GM19395 (cell line): Measurements from ENCODE around the gene CADM1.

Experiments used
- ATAC-seq: cut with Tn5 transposase; IDR thresholded peaks from one replicate; pipeline ENCODE4 v1.9.1; 2021; ENCODE audit warnings: mild to moderate bottlenecking, moderate library complexity; ENCODE audit not compliant: unreplicated experiment

The CADM1 gene

DNA sequence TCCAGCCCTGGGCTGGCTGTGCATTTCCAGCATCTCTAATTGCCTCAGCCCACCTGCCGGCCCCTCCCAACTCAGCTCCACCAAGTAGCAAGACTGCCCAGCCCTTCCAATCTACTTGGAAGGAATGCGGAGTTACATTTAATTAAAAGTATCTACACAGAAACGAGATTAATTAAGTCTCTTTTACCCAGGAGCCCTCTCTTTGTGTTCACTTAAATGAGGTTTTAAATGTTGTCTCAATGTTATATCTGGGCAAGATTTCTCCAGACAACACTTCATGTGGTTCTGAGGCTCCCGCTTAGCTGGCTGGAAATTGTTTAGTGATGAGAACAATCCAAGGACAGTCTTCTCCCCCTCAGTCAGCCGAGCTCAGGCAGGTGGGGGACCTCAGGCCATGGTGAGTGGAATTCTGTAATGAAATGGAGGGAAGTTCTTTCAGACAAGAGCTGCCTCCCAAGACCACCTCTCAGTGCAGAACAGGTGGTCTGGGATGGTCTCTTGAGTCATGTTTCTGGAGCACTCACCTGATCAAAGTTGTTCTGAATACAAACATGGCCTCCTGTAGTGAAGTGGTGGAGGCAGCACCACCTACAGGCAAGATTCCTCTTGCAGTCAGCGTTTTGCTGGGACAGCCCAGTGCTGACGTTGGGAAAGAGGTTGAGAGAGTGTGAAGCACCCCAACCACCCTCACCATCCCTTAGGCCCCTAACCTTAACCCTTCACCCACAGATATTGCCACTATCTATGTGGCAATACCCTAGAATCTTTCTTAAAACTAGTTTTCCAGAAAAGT, 371.6 kb downstream of the CADM1 start:
- ATAC-seq: no peak

- no peak for ATAC-seq
These were observed 374.5 kb downstream of the CADM1 start for GRCh38 chr11:115129473-115130289.

GRCh38 chr11:115128226-115128625, 376.0 kb downstream of the CADM1 start:
- no peak for ATAC-seq

- ATAC-seq: no peak
These were observed 376.4 kb downstream of the CADM1 start for GRCh38 chr11:115127790-115128189.

GRCh38 chr11:115126515-115127208, 377.6 kb downstream of the CADM1 start:
- ATAC-seq: peak; percentile 86

GRCh38 chr11:115126092-115126491, 378.1 kb downstream of the CADM1 start:
- peak; percentile 27 for ATAC-seq

GRCh38 chr11:115124786-115125185, 379.4 kb downstream of the CADM1 start:
- ATAC-seq: no peak

GRCh38 chr11:115123641-115124040, 380.6 kb downstream of the CADM1 start:
- no peak for ATAC-seq

- ATAC-seq: no peak
These were observed 381.9 kb downstream of the CADM1 start for GRCh38 chr11:115122274-115122673.
